Ishikawa (cell line): Measurements from ENCODE around the gene RAG2.

Experiments used
- CEBPB ChIP-seq: IDR thresholded peaks from 2 replicates; pipeline ENCODE4 v1.6.1; 2012
- CREB1 ChIP-seq: IDR thresholded peaks from 2 replicates; pipeline ENCODE4 v1.6.1; 2012; ENCODE audit warnings: low read depth
- EGR1 ChIP-seq: IDR thresholded peaks from 2 replicates; pipeline ENCODE4 v1.6.1; 2012
- EP300 ChIP-seq: IDR thresholded peaks from 2 replicates; pipeline ENCODE4 v1.6.1; 2012; ENCODE audit warnings: borderline replicate concordance
- FOXM1 ChIP-seq: IDR thresholded peaks from 2 replicates; pipeline ENCODE4 v1.6.1; 2012; ENCODE audit warnings: low read depth, borderline replicate concordance
- MAX ChIP-seq: IDR thresholded peaks from 2 replicates; pipeline ENCODE4 v1.6.1; 2012
- NFIC ChIP-seq: IDR thresholded peaks from 2 replicates; pipeline ENCODE4 v1.6.1; 2012
- RAD21 ChIP-seq: IDR thresholded peaks from 2 replicates; pipeline ENCODE4 v1.6.1; 2012; ENCODE audit warnings: low read depth
- REST ChIP-seq: IDR thresholded peaks from 2 replicates; pipeline ENCODE4 v1.6.1; 2012; ENCODE audit warnings: low read depth, mild to moderate bottlenecking
- TAF1 ChIP-seq: IDR thresholded peaks from 2 replicates; pipeline ENCODE4 v1.6.1; 2012; ENCODE audit warnings: low read depth, mild to moderate bottlenecking
- TCF12 ChIP-seq: IDR thresholded peaks from 2 replicates; pipeline ENCODE4 v1.6.1; 2012; ENCODE audit warnings: low read depth
- TEAD4 ChIP-seq: IDR thresholded peaks from 2 replicates; pipeline ENCODE4 v1.6.1; 2012
- USF1 ChIP-seq: IDR thresholded peaks from 2 replicates; pipeline ENCODE4 v1.6.1; 2012
- YY1 ChIP-seq: IDR thresholded peaks from 2 replicates; pipeline ENCODE4 v1.6.1; 2012; ENCODE audit warnings: low read depth
- ZBTB7A ChIP-seq: IDR thresholded peaks from 2 replicates; pipeline ENCODE4 v1.6.1; 2012; ENCODE audit warnings: low read depth

The RAG2 gene

GRCh38 chr11:36615826-36616225 is 17.8 kb upstream of the RAG2 start:
- TF ChIP-seq EGR1 (no peak), TAF1 (no peak), EP300 (no peak), USF1 (no peak), ZBTB7A (no peak), CREB1 (no peak), YY1 (no peak), TEAD4 (no peak), MAX (no peak)

- TF ChIP-seq FOXM1 (no peak), EGR1 (no peak), EP300 (no peak), REST (no peak), TCF12 (no peak), NFIC (no peak), TEAD4 (no peak), MAX (no peak), YY1 (no peak), TAF1 (no peak), CEBPB (no peak), ZBTB7A (no peak), CREB1 (no peak), RAD21 (no peak), USF1 (no peak)
Observed at GRCh38 chr11:36609383-36609782, 11.3 kb upstream of the RAG2 start.

GRCh38 chr11:36608491-36609199 is 10.6 kb upstream of the RAG2 start:
- TF ChIP-seq FOXM1 (no peak), RAD21 (no peak), MAX (no peak), TEAD4 (no peak)

- no peak for TF ChIP-seq TAF1
- TF ChIP-seq CEBPB = no peak
- TF ChIP-seq NFIC = no peak
- TF ChIP-seq TCF12 = no peak
- TF ChIP-seq RAD21 = no peak
Observed at GRCh38 chr11:36605221-36606216, 7.5 kb upstream of the RAG2 start.

- no peak for TF ChIP-seq EP300
Observed at GRCh38 chr11:36602135-36602534, 4.1 kb upstream of the RAG2 start.

- TF ChIP-seq EP300 (no peak), TCF12 (no peak), EGR1 (no peak), ZBTB7A (no peak), CEBPB (no peak), YY1 (no peak)
Observed at GRCh38 chr11:36601155-36601554, 3.1 kb upstream of the RAG2 start.

GRCh38 chr11:36600180-36600579 is 2.1 kb upstream of the RAG2 start:
- no peak for TF ChIP-seq EGR1
- no peak for TF ChIP-seq USF1
- TF ChIP-seq RAD21 = no peak
- TF ChIP-seq TCF12 = no peak
- no peak for TF ChIP-seq YY1
- no peak for TF ChIP-seq EP300
- TF ChIP-seq FOXM1 = no peak
- TF ChIP-seq MAX = no peak
- TF ChIP-seq TAF1 = no peak
- no peak for TF ChIP-seq TEAD4
- no peak for TF ChIP-seq ZBTB7A
